Measurements from ENCODE around the gene CDK2AP2. TPM values are rescaled to one million over a fixed set of nuclear protein-coding genes. Genes with fewer than 3 reads are reported as not detected.
"Not testable (repeated sequence)": the region's sequence is repeated elsewhere in the genome, so short reads cannot be mapped to it uniquely, and the experiment has no call there.

Gene CDK2AP2
- total RNA-seq, 2 donors from 2014 or later: 65.0 to 71.7 TPM

DNA sequence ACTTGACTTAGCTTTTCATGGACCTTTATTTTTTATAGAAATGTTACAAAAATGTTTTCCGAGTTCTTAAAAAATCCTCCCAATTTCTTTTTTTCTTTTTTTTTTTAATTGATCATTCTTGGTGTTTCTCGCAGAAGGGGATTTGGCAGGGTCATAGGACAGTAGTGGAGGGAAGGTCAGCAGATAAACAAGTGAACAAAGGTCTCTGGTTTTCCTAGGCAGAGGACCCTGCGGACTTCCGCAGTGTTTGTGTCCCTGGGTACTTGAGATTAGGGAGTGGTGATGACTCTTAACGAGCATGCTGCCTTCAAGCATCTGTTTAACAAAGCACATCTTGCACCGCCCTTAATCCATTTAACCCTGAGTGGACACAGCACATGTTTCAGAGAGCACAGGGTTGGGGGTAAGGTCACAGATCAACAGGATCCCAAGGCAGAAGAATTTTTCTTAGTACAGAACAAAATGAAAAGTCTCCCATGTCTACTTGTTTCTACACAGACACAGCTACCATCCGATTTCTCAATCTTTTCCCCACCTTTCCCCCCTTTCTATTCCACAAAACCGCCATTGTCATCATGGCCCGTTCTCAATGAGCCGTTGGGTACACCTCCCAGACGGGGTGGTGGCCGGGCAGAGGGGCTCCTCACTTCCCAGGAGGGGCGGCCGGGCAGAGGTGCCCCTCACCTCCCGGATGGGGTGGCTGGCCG, 30.5 kb downstream of the CDK2AP2 start:
- not testable (repeated sequence) for H3K4me1 Mint-ChIP-seq; ATAC-seq (replicated peaks); H3K9me3 Mint-ChIP-seq; H3K27ac Mint-ChIP-seq; H3K4me3 Mint-ChIP-seq; H3K27me3 Mint-ChIP-seq; H3K36me3 Mint-ChIP-seq (ENCODE audit: low read depth)

DNA sequence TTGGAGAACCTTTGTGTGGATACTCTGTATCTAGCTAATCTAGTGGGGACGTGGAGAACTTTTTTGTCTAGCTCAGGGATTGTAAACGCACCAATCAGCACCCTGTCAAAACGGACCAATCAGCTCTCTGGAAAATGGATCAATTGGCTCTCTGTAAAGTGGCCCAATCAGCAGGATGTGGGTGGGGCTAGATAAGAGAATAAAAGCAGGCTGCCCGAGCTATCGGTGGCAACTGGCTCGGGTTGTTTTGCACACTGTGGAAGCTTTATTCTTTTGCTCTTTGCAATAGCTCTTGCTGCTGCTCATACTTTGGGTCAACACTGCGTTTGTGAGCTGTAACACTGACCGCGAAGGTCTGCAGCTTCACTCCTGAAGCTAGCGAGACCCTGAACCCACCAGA, 31.3 kb downstream of the CDK2AP2 start:
- H3K27ac Mint-ChIP-seq; H3K27me3 Mint-ChIP-seq; H3K9me3 Mint-ChIP-seq; H3K4me1 Mint-ChIP-seq; ATAC-seq (replicated peaks); H3K36me3 Mint-ChIP-seq (ENCODE audit: low read depth); H3K4me3 Mint-ChIP-seq: not testable (repeated sequence)

DNA sequence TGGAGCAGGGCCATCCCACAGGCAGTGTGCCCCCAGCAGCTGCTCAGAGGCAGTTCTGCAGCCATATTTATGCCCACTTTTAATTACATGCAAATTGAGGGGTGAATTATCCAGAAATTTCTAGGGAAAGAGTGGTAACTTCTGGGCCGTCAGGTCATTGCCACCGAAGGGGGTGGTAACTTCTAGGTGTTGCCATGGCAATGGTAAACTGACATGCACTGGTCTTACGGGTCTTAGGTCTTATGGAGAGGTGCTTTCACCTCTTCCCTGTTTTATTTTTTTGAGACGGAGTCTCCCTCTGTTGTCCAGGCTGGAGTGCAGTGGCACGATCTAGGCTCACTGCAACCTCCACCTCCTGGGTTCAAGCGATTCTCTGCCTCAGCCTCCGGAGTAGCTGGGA, 35.1 kb downstream of the CDK2AP2 start:
- no peaks in the 10 kb centered on the region for H3K36me3 Mint-ChIP-seq (ENCODE audit: low read depth)
- no peak overlapping the region for H3K4me3 Mint-ChIP-seq
- H3K27ac Mint-ChIP-seq: no peak overlapping the region
- no peaks in the 10 kb centered on the region for H3K9me3 Mint-ChIP-seq
- peaks cover 4% of the 10 kb centered on the region for H3K4me1 Mint-ChIP-seq
- ATAC-seq (replicated peaks): no peak
- H3K27me3 Mint-ChIP-seq: no peaks in the 10 kb centered on the region

DNA sequence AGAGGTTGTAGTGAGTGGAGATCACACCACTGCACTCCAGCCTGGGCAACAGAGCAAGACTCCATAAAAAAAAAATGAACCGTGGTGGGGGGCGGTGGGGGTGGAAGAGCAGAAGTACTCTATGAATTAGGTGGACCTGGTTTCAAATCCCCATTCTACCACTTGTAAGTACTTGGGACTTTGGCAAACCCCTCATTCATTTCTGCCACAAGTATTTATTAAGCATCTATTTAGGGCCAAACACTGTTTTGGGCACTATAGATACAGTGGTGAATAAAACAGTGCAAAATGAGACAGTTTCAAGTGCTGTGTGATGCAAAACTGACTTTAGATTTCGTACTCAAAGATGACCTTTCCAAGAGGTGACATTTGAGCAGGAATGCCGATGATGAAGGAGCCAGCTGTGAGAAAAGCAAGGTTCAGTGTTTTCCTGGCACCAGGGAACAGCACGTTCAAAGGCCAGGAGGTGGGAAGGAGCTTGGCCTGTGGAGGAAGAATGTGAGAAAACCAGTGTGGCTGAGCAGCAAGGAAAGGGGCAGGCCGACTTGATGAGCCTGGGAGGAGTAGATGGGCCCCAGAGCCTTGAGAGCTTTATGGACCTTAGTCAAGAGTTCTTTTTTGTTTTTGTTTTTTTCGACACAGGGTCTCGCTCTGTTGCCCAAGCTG, 37.5 kb downstream of the CDK2AP2 start:
- Mint-ChIP-seq H3K27ac (no peak overlapping the region), H3K27me3 (no peaks in the 10 kb centered on the region), H3K36me3 (ENCODE audit: low read depth) (peaks cover 2% of the 10 kb centered on the region), H3K4me3 (peak overlapping the region; percentile 97), H3K9me3 (no peaks in the 10 kb centered on the region), H3K4me1 (peaks cover 17% of the 10 kb centered on the region)
- no peak for ATAC-seq (replicated peaks)

DNA sequence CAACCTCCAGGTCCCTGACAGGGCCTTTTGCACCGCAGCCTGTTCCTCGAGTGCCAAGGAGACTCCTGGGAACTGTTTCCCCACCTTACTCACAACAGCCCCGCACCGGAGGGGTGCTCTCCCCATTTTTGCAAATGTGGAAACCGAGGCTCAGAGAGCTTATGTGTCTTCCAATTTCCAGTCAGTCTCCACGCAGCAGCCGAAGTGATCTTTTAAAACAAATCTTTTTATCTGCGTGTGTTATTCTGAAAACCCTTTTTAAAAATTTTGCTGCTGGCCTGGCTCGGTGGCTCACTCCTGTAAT, 38.5 kb downstream of the CDK2AP2 start:
- no peaks in the 10 kb centered on the region for H3K27me3 Mint-ChIP-seq

DNA sequence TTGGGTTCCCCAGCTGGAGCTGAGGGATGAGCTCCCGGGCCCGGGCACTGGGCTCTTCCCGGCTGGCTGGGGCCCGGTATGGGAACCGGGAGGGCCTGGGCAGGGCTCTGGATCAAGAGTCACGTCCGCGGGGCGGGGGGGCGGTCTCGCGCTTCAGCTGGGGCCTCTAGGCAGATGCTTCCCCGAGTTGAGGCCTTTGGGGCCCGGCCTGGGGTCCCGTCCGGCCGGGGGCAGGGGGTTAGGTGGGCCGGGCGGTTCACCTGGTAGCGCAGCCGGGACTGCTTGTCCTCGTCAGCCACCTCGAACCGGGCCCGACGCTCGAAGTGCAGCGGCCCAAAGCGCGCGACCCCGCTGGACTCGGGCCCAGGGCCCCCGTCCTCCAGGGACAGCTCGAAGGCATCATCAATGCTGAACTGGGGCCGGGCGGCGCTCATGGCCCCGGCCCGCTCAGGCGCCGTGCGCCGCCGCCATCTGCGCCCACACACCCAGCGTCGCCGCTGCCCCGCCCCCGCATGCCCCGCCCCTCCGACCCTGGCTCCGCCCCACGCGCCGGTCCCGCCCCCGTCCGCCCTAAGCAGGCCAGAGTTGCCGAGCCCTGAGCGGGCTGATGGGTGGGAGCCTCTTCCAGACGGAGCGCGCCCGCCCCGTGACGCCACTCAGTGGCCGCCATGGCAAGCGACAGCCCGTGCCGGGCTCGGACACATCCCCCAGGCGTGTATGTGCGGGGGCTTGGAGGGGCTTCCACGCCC, 39.0 kb downstream of the CDK2AP2 start, which contains the start of gene TMEM134:
TSS of gene TMEM134 (minus strand) at position 493 of the 749 bp plus-strand sequence. CDS start at position 434, 59 bp downstream.
- peak within 1 kb of the TSS; percentile 97 for H3K4me3 Mint-ChIP-seq
- peak within 1 kb of the TSS; percentile 93 for H3K27ac Mint-ChIP-seq
- peaks cover 16% of the 10 kb centered on the region for H3K36me3 Mint-ChIP-seq (ENCODE audit: low read depth)
- H3K4me1 Mint-ChIP-seq: peaks cover 21% of the 10 kb centered on the region
- H3K27me3 Mint-ChIP-seq: no peaks in the 10 kb centered on the region
- no peaks in the 10 kb centered on the region for H3K9me3 Mint-ChIP-seq
- peak; percentile 83 for ATAC-seq (replicated peaks)

More for the DNA sequence above, 38.5 kb downstream of the CDK2AP2 start:
- H3K4me1 Mint-ChIP-seq: peaks cover 21% of the 10 kb centered on the region
- H3K36me3 Mint-ChIP-seq (ENCODE audit: low read depth): peaks cover 12% of the 10 kb centered on the region
- peak overlapping the region; percentile 97 for H3K4me3 Mint-ChIP-seq
- no peaks in the 10 kb centered on the region for H3K9me3 Mint-ChIP-seq
- no peak for ATAC-seq (replicated peaks)
- H3K27ac Mint-ChIP-seq: no peak overlapping the region

DNA sequence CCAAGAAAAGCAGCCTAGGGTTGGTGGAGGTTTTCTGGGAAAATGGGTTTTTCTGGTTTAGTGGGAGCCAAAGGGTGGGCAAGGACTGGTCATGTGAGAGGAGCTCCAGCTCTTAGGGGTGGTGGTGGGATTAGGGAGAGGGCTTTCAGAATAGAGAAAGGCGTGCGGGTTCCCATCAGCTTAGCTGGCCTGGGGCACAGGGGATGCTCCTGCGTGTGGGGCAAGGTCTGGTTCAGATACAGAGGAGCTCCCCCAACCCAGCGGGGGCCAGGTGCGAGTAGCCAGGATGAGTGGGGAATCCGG, 39.6 kb downstream of the CDK2AP2 start:
- H3K4me1 Mint-ChIP-seq: peaks cover 21% of the 10 kb centered on the region
- H3K36me3 Mint-ChIP-seq (ENCODE audit: low read depth): peaks cover 16% of the 10 kb centered on the region
- peak overlapping the region; percentile 97 for H3K4me3 Mint-ChIP-seq
- H3K9me3 Mint-ChIP-seq: no peaks in the 10 kb centered on the region
- H3K27me3 Mint-ChIP-seq: no peaks in the 10 kb centered on the region
- H3K27ac Mint-ChIP-seq: peak overlapping the region; percentile 93
- ATAC-seq (replicated peaks): peak; percentile 13

DNA sequence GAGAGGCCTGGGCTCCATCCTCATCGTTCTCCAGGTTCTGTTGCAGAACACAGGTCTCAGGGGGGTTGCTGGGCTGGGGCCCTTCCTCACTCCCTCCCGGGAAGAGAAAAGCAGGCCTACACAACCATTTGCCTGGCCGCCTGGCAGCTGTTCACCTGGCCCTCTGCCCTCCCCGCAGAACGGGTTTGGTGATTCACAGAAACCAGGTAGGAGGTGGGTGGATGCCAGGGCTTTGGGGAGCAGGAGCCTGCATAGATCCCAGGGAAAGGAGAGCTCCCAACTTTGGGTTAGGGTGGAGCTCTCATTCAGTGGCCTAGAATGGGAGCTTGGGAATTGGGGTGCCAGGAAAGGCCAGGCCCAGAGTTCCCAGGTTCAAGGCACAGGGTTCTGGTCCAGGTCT, 39.9 kb downstream of the CDK2AP2 start:
- Mint-ChIP-seq H3K9me3 (no peaks in the 10 kb centered on the region), H3K36me3 (ENCODE audit: low read depth) (peaks cover 16% of the 10 kb centered on the region), H3K27me3 (no peaks in the 10 kb centered on the region), H3K27ac (peak overlapping the region; percentile 93), H3K4me3 (peak overlapping the region; percentile 97), H3K4me1 (peaks cover 21% of the 10 kb centered on the region)
- ATAC-seq (replicated peaks): peak; percentile 21

DNA sequence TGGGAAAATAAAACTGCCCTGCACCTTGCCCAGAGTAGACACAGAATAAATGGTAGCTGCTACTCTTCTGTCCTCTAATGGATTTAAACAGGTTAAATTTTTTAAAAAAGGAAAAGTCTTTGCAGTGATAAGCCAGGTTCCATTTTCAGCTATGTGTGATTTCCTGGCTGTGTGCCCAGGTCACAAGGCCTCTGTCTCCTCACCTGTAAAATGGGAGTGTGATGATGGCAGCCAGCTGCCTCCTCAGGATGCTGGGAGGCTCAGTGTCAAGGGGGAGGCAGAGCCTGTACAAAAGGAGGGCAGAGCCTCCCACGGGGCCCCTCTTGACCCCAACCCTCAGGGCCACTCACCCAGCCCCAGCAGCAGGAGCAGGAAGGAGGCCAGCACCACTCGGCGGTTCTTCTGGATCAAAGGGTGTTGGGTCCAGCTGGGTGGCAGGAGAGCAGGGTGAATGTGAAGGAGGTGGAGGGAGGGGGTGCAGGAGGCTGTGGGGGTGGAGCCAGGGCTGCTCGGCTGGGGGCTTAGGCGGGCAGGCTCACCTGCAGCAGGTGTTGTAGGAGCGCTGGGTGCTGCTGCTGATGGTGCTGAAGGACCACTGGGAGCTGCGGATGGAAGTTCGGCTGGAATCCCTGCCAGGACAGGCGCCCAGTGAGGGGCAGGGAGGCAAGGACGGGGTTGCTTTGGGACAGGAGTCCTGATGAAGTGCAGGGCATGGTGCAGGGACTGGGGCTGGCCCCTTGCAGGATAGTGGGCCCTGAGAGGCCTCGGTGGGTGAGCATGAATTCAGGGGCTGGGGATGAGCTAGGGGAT, 40.8 kb downstream of the CDK2AP2 start:
- H3K9me3 Mint-ChIP-seq: no peaks in the 10 kb centered on the region

DNA sequence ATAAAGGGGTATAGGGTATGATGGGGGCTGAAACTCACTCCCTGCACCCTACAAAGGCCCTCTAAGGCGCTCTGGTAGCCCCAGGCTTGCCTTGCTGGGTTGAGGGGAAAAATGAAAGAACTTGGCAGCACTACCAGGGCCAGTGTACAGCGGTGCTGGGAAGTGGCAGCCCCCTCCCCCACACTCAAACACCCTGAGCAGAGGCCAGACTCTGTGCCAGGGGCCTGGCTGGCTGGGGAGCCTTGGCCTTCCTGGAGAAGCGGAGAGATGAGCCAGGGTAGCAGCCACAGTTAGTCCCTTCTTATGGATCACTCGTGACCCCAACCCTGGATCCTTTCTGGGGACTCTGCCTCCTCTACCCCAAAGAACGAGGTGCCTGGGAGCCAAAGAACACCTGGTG, 41.6 kb downstream of the CDK2AP2 start:
- no peaks in the 10 kb centered on the region for H3K9me3 Mint-ChIP-seq
- H3K27ac Mint-ChIP-seq: no peak overlapping the region
- H3K27me3 Mint-ChIP-seq: no peaks in the 10 kb centered on the region
- ATAC-seq (replicated peaks): no peak
- peaks cover 21% of the 10 kb centered on the region for H3K4me1 Mint-ChIP-seq
- H3K4me3 Mint-ChIP-seq: peak overlapping the region; percentile 97
- peaks cover 16% of the 10 kb centered on the region for H3K36me3 Mint-ChIP-seq (ENCODE audit: low read depth)

More for the DNA sequence above, 40.8 kb downstream of the CDK2AP2 start:
- peaks cover 21% of the 10 kb centered on the region for H3K4me1 Mint-ChIP-seq
- H3K27me3 Mint-ChIP-seq: no peaks in the 10 kb centered on the region
- peak overlapping the region; percentile 97 for H3K4me3 Mint-ChIP-seq
- H3K27ac Mint-ChIP-seq: peak overlapping the region; percentile 93
- peaks cover 16% of the 10 kb centered on the region for H3K36me3 Mint-ChIP-seq (ENCODE audit: low read depth)
- no peak for ATAC-seq (replicated peaks)

DNA sequence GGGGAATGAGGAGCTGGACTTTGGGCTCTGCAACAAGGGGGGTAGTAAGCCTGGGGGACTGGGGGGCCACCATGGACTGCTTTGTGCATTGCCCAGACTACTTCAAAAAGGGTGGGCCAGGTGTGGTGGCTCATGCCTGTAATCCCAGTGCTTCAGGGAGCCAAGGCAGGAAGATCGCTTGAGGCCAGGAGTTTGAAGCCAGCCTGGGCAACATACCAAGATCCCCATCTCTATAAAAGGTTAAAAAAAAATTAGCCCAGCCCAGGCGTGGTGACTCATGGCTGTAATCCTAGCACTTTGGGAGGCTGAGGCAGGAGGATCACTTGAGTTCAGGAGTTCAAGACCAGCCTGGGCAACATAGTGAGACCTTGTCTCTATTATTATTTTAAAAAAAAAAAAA, 42.4 kb downstream of the CDK2AP2 start:
- H3K9me3 Mint-ChIP-seq; H3K27me3 Mint-ChIP-seq; ATAC-seq (replicated peaks): not testable (repeated sequence)
- peak overlapping the region; percentile 78 for H3K4me3 Mint-ChIP-seq
- peak overlapping the region; percentile 81 for H3K27ac Mint-ChIP-seq
- peaks cover 21% of the 10 kb centered on the region for H3K4me1 Mint-ChIP-seq
- peaks cover 16% of the 10 kb centered on the region for H3K36me3 Mint-ChIP-seq (ENCODE audit: low read depth)

DNA sequence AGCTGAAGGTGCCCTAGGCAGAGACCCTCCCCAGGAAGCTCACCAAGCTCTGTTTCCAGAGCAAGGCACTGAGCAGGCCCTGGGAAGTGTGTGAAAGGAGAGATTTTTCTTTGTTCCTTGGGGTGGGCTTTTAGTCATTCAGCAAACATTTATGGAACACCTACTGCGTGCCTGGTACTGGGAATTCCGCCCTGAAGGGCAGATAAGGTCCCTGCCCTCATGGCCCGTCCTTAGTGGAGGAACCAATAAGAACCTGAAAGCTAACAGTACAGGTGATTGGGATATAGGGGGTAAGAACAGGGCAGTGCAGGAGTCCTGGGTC, 42.8 kb downstream of the CDK2AP2 start:
- no peak for ATAC-seq (replicated peaks)
- no peaks in the 10 kb centered on the region for H3K27me3 Mint-ChIP-seq
- peak overlapping the region; percentile 81 for H3K27ac Mint-ChIP-seq
- peaks cover 21% of the 10 kb centered on the region for H3K4me1 Mint-ChIP-seq
- H3K36me3 Mint-ChIP-seq (ENCODE audit: low read depth): peaks cover 16% of the 10 kb centered on the region
- no peaks in the 10 kb centered on the region for H3K9me3 Mint-ChIP-seq
- peak overlapping the region; percentile 78 for H3K4me3 Mint-ChIP-seq

DNA sequence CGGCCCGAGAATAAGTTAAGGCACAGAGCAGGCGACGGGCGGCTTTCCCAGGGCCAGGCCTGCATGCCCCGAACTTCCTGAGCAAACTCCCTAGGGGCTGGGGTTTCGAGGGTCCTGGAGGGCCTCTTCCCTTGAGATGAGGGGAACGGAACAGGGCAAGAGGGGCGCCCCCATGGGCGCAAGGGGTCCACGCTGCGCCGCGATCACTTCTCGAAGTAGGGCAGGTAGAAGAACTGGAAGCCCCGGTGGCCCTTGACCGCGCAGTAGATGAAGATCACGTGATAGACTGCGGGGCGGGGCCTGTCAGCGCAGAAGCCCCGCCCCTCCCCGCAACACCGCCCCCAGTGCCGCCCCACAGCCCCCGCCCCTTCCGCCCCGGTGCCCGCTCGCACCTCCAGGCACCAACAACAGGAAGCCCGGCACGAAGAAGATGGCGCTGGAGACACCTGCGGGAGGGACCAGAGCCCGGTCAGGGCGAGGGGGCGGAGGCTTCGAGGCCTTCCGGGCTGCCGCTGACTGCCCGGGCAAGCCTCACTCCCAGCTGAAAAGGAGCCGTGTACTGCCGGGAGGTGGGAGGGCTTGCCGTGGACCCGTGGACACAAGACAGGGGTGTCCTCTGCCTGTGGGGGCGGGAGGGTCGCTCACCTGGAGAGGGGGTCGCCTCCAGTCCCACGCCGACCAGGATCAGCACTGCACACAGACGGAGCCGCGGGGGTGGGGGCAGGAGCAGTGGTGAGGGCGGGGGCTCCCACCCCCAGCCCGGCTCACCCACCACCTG, 43.4 kb downstream of the CDK2AP2 start:
- H3K9me3 Mint-ChIP-seq: no peaks in the 10 kb centered on the region
- peaks cover 21% of the 10 kb centered on the region for H3K4me1 Mint-ChIP-seq
- peak overlapping the region; percentile 81 for H3K27ac Mint-ChIP-seq
- peak overlapping the region; percentile 78 for H3K4me3 Mint-ChIP-seq
- H3K36me3 Mint-ChIP-seq (ENCODE audit: low read depth): peaks cover 16% of the 10 kb centered on the region
- peak; percentile 81 for ATAC-seq (replicated peaks)
- no peaks in the 10 kb centered on the region for H3K27me3 Mint-ChIP-seq
